Fibroblast of lung (primary cell): ENCODE data around the gene PTPRH.

Source experiments
- CTCF ChIP-seq, 2 donors: IDR thresholded peaks in 1 of 2; conservative IDR thresholded peaks in 1 of 2; 1 replicate in 1 of 2; 2 replicates in 1 of 2; pipeline ENCODE4 v1.5.1; 2011 to 2012; ENCODE audit warnings: low read length in 2 of 2, control low read depth in 1 of 2, inconsistent platforms in 1 of 2, low read depth in 1 of 2, mild to moderate bottlenecking in 1 of 2
- EZH2 ChIP-seq: IDR thresholded peaks from 2 replicates; pipeline ENCODE4 v1.5.1; 2012; ENCODE audit warnings: low read length, control low read depth, mild to moderate bottlenecking; ENCODE audit errors: missing control alignments

- TF ChIP-seq CTCF (conservative IDR thresholded peaks at IDR 0.05 in 1 of 2, IDR thresholded peaks at IDR 0.05 in 1 of 2; ENCODE audit: low read depth in 1 of 2, low read length in 2 of 2), result no peak
- no peak for TF ChIP-seq EZH2
These were observed 4.2 kb upstream of the PTPRH start for GRCh38 chr19:55213547-55213946.
